ENCODE data around the gene MRPL27.

The MRPL27 gene

GRCh38 chr17:50328363-50329325 lies 44.3 kb downstream of the MRPL27 start:
- no peak for DNase-seq (ENCODE audit: low read depth)
- no peak overlapping the region for H3K4me3 ChIP-seq (ENCODE audit: control insufficient read depth, low read depth, low read length)
- TF ChIP-seq CTCF (IDR thresholded peaks at IDR 0.05; ENCODE audit: control insufficient read depth, insufficient read depth, low read depth, low read length, missing control alignments) = no peak

GRCh38 chr17:50326831-50327364 lies 46.1 kb downstream of the MRPL27 start:
- no peak for DNase-seq (ENCODE audit: low read depth)
- TF ChIP-seq CTCF (IDR thresholded peaks at IDR 0.05; ENCODE audit: control insufficient read depth, insufficient read depth, low read depth, low read length, missing control alignments) = no peak
- H3K4me3 ChIP-seq (ENCODE audit: control insufficient read depth, low read depth, low read length) = no peak overlapping the region

- DNase-seq (ENCODE audit: low read depth) = no peak
- no peak for TF ChIP-seq CTCF (IDR thresholded peaks at IDR 0.05; ENCODE audit: control insufficient read depth, insufficient read depth, low read depth, low read length, missing control alignments)
- no peak overlapping the region for H3K4me3 ChIP-seq (ENCODE audit: control insufficient read depth, low read depth, low read length)
Observed at GRCh38 chr17:50325906-50326305, 47.1 kb downstream of the MRPL27 start.

- DNase-seq (ENCODE audit: low read depth) = no peak
- H3K4me3 ChIP-seq (ENCODE audit: control insufficient read depth, low read depth, low read length) = no peak overlapping the region
- TF ChIP-seq CTCF (IDR thresholded peaks at IDR 0.05; ENCODE audit: control insufficient read depth, insufficient read depth, low read depth, low read length, missing control alignments) = no peak
Observed at GRCh38 chr17:50323060-50323459, 49.9 kb downstream of the MRPL27 start.

GRCh38 chr17:50322271-50322670 lies 50.7 kb downstream of the MRPL27 start:
- TF ChIP-seq CTCF (IDR thresholded peaks at IDR 0.05; ENCODE audit: control insufficient read depth, insufficient read depth, low read depth, low read length, missing control alignments) = no peak
- DNase-seq (ENCODE audit: low read depth) = no peak
- H3K4me3 ChIP-seq (ENCODE audit: control insufficient read depth, low read depth, low read length) = no peak overlapping the region

- DNase-seq (ENCODE audit: low read depth) = no peak
- H3K4me3 ChIP-seq (ENCODE audit: control insufficient read depth, low read depth, low read length) = no peak overlapping the region
- no peak for TF ChIP-seq CTCF (IDR thresholded peaks at IDR 0.05; ENCODE audit: control insufficient read depth, insufficient read depth, low read depth, low read length, missing control alignments)
Observed at GRCh38 chr17:50319306-50320004, 53.5 kb downstream of the MRPL27 start.

Data from AG09309 (cell line).